Suprapubic skin (tissue), 4 donors: Measurements from ENCODE around the gene ATP6V0D1. TPM values are rescaled to one million over a fixed set of nuclear protein-coding genes. Genes with fewer than 3 reads are reported as not detected.
"Not testable (repeated sequence)": the region's sequence is repeated elsewhere in the genome, so short reads cannot be mapped to it uniquely, and the experiment has no call there.

Experiments used
- DNase-seq, 2 donors: peaks; one replicate each; pipeline ENCODE4 v3.0.0-alpha.2; 2019; ENCODE audit warnings: low spot score in 2 of 2
- H3K27ac ChIP-seq: fragments of 200-600 bp; sonication (generic); one replicate; pipeline ENCODE4 v1.5.1; 2019
- H3K27me3 ChIP-seq: fragments of 200-600 bp; sonication (generic); one replicate; pipeline ENCODE4 v1.5.1; 2019
- H3K36me3 ChIP-seq: fragments of 200-600 bp; sonication (generic); one replicate; pipeline ENCODE4 v1.5.1; 2019
- H3K4me1 ChIP-seq: fragments of 200-600 bp; sonication (generic); one replicate; pipeline ENCODE4 v1.5.1; 2019
- H3K4me3 ChIP-seq: fragments of 200-600 bp; sonication (generic); one replicate; pipeline ENCODE4 v1.5.1; 2019; ENCODE audit warnings: mild to moderate bottlenecking
- H3K9me3 ChIP-seq: fragments of 200-600 bp; sonication (generic); one replicate; pipeline ENCODE4 v1.5.1; 2019
- EP300 ChIP-seq: sonication (generic); formaldehyde crosslinking; IDR thresholded peaks from one replicate; pipeline ENCODE4 v1.6.1; 2017; ENCODE audit warnings: antibody characterized with exemption
- POLR2A ChIP-seq, 2 donors: fragments of 450-650 bp; IDR thresholded peaks; one replicate each; pipeline ENCODE4 v1.6.1; 2017; ENCODE audit warnings: antibody characterized with exemption in 2 of 2, mild to moderate bottlenecking in 2 of 2, moderate library complexity in 2 of 2
- POLR2AphosphoS5 ChIP-seq, 3 donors: sonication (generic); formaldehyde crosslinking; IDR thresholded peaks; one replicate each; pipeline ENCODE4 v1.6.1; 2017; ENCODE audit warnings: antibody characterized with exemption in 3 of 3
- WGBS: methylation state at CpG from one replicate; pipeline ENCODE4 v1.1.5; 2018; 5-methylcytosine and 5-hydroxymethylcytosine counted together
- total RNA-seq, 4 donors: library from RNA; depleted of rRNA; stranded (reverse); fragments of >200 nt; gene quantifications; one replicate each; pipeline ENCODE4 v1.1.0, GENCODE V29; 2016
- TF ChIP-seq, protein P1 (sequence below), 2 donors: fragments of 200-600 bp in 1 of 2; fragments of 450-650 bp in 1 of 2; sonication (generic) in 1 of 2; IDR thresholded peaks; one replicate each; pipeline ENCODE4 v1.5.1; 2016 to 2019; ENCODE audit warnings: antibody characterized with exemption in 2 of 2, mild to moderate bottlenecking in 1 of 2, moderate library complexity in 1 of 2

ATP6V0D1 gene
- total RNA-seq, 4 donors from 2014 or later = 90.0 to 134 (median 110) TPM

DNA sequence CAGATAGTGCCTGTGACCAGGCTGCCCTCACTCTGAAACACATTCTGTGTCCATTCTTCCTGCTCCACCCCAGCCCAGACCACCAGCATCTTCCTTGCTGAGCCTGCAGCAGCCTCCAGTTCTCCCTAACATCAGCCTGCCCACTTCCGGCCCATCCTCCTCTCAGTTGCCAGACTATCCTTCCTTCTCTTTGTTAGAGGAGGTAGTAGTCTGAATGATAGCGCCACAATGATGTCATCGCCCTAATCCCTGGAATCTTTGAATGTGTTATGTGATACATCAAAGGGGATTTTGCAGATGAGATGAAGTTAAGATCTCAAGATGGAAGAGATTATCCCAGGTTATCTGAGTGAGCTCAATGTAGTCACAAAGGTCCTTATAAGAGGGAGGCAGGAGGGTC is 61.5 kb downstream of the ATP6V0D1 start:
- TF ChIP-seq, protein P1, sequence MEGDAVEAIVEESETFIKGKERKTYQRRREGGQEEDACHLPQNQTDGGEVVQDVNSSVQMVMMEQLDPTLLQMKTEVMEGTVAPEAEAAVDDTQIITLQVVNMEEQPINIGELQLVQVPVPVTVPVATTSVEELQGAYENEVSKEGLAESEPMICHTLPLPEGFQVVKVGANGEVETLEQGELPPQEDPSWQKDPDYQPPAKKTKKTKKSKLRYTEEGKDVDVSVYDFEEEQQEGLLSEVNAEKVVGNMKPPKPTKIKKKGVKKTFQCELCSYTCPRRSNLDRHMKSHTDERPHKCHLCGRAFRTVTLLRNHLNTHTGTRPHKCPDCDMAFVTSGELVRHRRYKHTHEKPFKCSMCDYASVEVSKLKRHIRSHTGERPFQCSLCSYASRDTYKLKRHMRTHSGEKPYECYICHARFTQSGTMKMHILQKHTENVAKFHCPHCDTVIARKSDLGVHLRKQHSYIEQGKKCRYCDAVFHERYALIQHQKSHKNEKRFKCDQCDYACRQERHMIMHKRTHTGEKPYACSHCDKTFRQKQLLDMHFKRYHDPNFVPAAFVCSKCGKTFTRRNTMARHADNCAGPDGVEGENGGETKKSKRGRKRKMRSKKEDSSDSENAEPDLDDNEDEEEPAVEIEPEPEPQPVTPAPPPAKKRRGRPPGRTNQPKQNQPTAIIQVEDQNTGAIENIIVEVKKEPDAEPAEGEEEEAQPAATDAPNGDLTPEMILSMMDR (IDR thresholded peaks at IDR 0.05) = no peak
- TF ChIP-seq EP300 (no peak), POLR2AphosphoS5 (IDR thresholded peaks at IDR 0.05) (no peak), POLR2A (IDR thresholded peaks at IDR 0.05) (no peak)
- no peaks in the 10 kb centered on the region for H3K36me3 ChIP-seq
- H3K27ac ChIP-seq = no peak overlapping the region
- H3K4me3 ChIP-seq = no peak overlapping the region
- H3K9me3 ChIP-seq = no peaks in the 10 kb centered on the region
- no peak for DNase-seq
- peaks cover 37% of the 10 kb centered on the region for H3K4me1 ChIP-seq
- no peaks in the 10 kb centered on the region for H3K27me3 ChIP-seq
- WGBS = 91% methylated on average over 3 of the region's 3 CpGs

DNA sequence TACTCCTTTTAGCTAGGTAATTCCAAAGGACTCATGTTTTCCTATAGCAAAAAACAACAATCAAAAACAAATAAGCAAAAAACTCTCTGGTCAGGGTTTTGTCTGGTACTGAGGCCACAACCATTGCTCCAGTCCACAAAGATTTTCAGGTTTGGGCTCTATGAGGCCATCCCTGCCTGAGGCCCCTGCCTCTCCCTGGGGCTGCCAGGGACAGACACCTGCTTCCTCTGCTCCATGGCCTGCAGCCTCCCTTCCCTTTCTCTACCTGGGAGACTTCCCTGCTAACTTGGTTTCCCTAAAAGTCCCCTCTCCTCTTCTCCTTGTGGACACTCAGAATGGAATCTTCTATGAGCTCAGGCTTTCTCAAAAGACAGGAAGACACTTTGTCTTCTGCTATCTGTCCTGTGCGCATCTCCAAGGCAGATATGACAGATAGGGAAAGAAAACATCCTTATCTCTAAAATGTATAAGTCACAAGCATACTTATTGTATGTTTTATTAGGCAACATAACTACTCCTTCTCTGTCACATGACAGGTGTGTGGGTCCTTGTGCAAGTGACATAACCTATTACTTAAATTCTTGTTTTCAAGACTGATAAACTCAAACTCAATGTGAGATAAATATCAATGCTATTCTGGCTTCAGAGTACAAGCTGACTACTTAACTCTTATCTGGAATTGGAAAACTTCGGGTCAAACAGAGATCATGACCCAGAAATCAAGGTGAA is 63.5 kb downstream of the ATP6V0D1 start:
- Histone ChIP-seq H3K9me3 (no peaks in the 10 kb centered on the region), H3K4me1 (peaks cover 41% of the 10 kb centered on the region), H3K27me3 (no peaks in the 10 kb centered on the region), H3K4me3 (no peak overlapping the region), H3K36me3 (no peaks in the 10 kb centered on the region), H3K27ac (no peak overlapping the region)
- 75% methylated on average over 2 of the region's 2 CpGs for WGBS
- no peak for DNase-seq
- TF ChIP-seq EP300 (no peak), POLR2AphosphoS5 (IDR thresholded peaks at IDR 0.05) (no peak), POLR2A (IDR thresholded peaks at IDR 0.05) (no peak)
- TF ChIP-seq, protein P1 (IDR thresholded peaks at IDR 0.05) = no peak

DNA sequence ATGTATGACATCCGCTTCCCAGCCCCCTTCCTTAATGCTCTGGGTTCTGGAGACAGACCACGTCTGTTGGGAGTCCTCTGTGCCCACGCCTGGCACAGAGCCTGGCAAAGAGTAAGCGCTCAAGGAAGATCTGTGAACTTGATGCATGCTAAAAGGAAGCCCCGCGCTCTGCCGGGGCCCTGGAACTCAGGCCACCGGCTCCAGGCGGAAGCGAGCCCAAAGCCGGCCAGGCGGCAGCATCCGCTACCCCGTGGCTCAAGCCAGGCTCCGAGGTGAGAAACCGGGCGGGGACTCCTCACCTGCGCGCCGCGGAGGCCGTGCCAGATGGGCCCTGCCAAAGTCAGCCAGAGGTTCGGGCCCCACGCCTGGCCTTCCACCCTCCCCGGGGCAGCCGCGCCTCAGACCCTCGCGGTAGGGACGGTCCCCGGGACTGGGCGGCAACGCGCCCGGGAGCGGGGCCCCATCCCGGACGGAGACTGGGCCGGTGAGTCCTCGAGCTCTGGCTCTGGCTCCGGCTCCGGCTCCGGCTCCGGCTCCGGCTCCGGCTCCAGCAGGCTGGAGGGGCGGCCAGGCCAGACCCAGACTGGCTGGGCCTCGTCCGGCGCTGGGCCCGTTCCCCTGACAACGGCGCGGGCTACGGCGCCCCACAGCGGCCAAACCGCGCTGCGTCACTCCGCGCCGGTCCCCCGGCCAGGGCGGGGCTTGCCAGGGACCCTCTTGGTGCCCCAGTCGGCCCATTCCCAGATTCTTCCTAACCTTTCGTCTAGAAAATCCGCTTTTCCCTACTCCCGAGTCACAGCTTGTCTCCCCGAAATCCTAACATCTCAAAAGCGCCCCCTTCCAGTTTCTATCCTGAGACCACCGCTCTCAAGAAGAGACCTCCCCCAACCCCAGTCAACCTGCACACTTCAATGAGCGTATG is 64.8 kb downstream of the ATP6V0D1 start, which contains the start of gene ZDHHC1:
Gene ZDHHC1, minus strand, starts transcription at position 606 of the 922 bp plus-strand sequence. CDS start 8,702 bp downstream, outside the sequence.
- Histone ChIP-seq H3K36me3 (no peaks in the 10 kb centered on the region), H3K4me1 (peaks cover 41% of the 10 kb centered on the region), H3K27ac (peak within 1 kb of the TSS; percentile 82), H3K27me3 (no peaks in the 10 kb centered on the region), H3K9me3 (no peaks in the 10 kb centered on the region), H3K4me3 (peak within 1 kb of the TSS; percentile 77)
- DNase-seq = peak in 1 of 2 donors; percentile 79
- TF ChIP-seq POLR2AphosphoS5 (IDR thresholded peaks at IDR 0.05) = peak in 1 of 3 donors; percentile 85
- TF ChIP-seq POLR2A (IDR thresholded peaks at IDR 0.05) = peak in 1 of 2 donors; percentile 45
- TF ChIP-seq, protein P1 (IDR thresholded peaks at IDR 0.05) = peak; percentile 10 to 46
- TF ChIP-seq EP300 = no peak
- 1% methylated on average over 41 of the region's 73 CpGs for WGBS

DNA sequence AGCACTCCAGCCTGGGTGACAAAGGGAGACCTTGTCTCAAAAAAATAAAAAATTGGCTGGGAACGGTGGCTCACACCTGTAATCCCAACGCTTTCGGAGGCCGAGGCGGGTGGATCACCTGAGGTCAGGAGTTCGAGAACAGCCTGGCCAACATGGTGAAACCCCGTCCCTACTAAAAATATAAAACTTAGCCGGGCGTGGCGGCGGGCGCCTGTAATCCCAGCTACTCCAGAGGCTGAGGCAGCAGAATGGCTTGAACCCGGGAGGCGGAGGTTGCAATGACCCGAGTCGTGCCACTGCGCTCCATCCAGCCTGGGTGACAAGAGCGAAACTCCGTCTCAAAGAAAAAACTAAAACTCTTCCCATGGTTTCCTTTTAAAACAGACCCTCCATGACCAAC is 65.5 kb downstream of the ATP6V0D1 start:
- peak overlapping the region; percentile 77 for H3K4me3 ChIP-seq
- 82% methylated on average over 19 of the region's 19 CpGs for WGBS
- H3K36me3 ChIP-seq, H3K9me3 ChIP-seq, DNase-seq, H3K27me3 ChIP-seq: not testable (repeated sequence)
- peak overlapping the region; percentile 82 for H3K27ac ChIP-seq
- H3K4me1 ChIP-seq = peaks cover 41% of the 10 kb centered on the region

DNA sequence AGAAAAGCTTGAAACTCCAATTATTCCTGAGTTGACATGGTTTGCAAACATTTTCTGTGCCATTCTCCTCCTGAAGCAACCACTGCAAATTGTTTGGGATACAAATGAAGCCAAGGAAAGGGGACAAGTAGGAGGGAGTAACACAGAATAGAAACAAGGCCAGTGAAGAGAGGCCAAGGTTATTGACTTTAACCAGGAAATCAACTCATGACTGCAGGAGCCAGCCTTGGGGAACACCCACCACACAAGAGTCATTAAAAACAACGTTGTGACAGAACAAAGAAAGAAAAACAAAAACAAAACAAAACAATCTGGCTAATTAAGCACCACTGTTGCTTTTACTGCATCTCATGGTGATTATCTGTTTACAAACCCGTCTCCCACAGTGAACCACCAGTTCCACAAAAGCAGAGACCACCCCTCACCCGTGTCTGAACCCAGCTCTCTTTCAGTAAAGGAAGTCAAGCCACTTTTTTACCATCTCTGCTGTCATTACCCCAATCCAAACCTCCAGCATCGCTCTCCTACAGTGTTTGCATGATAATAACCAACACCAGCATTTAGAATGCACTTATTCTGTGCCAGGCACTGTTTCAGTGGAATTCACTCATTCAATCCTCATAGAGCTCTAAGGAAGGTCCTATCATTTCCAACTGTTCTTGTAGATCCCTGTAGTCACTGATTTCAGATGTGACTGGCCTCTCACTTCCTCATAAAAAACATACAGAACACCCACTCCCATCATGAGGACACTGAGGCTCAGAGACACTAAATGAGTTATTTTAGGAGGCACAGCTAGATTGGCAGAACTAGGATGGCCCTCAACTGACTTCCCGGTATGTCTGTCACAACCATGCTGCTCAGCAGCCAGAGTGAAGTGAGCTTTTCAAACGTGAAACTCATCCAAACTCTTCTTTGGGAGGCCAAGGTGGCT is 66.7 kb downstream of the ATP6V0D1 start:
- H3K9me3 ChIP-seq = no peaks in the 10 kb centered on the region
- WGBS = 48% methylated on average over 6 of the region's 6 CpGs
- H3K27me3 ChIP-seq = no peaks in the 10 kb centered on the region
- H3K27ac ChIP-seq = peak overlapping the region; percentile 82
- peaks cover 49% of the 10 kb centered on the region for H3K4me1 ChIP-seq
- H3K4me3 ChIP-seq = no peak overlapping the region
- TF ChIP-seq, protein P1 (IDR thresholded peaks at IDR 0.05) = no peak
- TF ChIP-seq EP300 (no peak), POLR2A (IDR thresholded peaks at IDR 0.05) (no peak), POLR2AphosphoS5 (IDR thresholded peaks at IDR 0.05) (no peak)
- DNase-seq = no peak
- H3K36me3 ChIP-seq = no peaks in the 10 kb centered on the region
